GM12892 (cell line): Measurements from ENCODE around the gene TMTC3.

Experiments
- POLR2A ChIP-seq: IDR thresholded peaks from 2 replicates; pipeline ENCODE4 v1.6.1; 2011; ENCODE audit warnings: low read depth, low read length, control low read depth
- POLR2AphosphoS5 ChIP-seq: IDR thresholded peaks from 2 replicates; pipeline ENCODE4 v1.6.1; 2011; ENCODE audit warnings: low read depth, low read length, control low read depth

- TF ChIP-seq POLR2A (no peak), POLR2AphosphoS5 (no peak)
Measured at GRCh38 chr12:88230271-88230670, 88.2 kb downstream of the TMTC3 start.
